Activated CD4-positive, alpha-beta T cell treated with anti-CD3 and anti-CD28 coated beads, Interleukin-2, amount 50 U/mL, for 1 hour (primary cell): Measurements from ENCODE around the gene SHF.

Experiments
- DNase-seq: peaks from one replicate; pipeline ENCODE4 v3.0.0-alpha.2; 2020

Gene SHF

DNA sequence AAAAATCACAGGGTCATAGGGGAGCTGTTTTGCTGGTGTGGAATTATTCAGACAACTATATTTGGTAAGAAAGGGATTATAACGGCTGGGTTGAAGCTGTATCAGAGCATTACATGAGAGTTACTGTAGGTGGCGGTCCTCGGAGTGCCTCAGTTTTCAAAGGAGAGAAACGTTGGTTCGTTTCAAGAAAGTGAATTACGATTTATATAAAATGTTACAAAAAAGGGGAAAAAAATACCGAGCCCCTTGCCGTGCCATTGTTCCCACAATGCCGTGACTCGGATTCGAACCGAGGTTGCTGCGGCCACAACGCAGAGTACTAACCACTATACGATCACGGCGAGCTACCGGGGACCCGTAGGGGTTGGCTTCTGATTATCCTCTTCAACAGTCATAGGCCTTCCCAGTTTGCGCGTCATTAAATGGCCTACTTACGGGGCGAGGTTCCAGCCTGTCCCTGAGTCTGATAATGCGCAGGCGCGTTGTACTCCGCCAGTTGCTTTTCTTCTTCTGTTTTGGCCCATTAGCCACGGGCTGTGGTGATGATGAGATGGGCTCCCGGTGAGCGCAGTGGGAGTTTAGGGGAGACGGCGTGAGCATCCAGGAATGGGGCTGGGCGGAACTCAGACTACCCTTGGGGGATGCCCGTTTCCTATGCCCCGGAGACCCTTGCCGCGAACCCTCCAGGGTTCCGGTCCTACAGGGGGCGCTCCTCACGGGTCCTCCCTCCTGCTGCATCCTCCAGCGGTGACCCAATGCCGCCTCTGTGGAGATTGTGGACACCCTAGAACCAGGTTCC, 10.8 kb upstream of the SHF start:
- peak; percentile 91 for DNase-seq

DNA sequence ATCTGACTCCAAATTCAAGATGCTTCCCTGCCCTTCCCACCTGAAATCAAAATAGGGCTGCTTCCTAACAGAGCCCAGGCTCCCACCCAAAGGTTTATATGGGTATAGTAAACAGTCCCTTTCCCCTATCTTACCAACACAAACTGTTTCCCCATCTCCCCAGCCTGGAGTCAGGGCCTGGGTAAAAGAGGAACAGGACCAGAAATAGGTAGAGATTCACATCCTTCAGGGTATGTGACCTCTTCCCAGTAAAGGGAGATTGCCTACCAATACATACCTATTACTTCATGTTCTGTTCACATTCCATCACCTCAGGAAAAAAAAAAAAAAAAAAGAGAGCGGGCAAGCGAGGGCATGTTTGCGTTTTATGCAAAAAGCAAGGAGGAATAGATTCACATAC, 9.7 kb upstream of the SHF start:
- DNase-seq, result no peak

DNA sequence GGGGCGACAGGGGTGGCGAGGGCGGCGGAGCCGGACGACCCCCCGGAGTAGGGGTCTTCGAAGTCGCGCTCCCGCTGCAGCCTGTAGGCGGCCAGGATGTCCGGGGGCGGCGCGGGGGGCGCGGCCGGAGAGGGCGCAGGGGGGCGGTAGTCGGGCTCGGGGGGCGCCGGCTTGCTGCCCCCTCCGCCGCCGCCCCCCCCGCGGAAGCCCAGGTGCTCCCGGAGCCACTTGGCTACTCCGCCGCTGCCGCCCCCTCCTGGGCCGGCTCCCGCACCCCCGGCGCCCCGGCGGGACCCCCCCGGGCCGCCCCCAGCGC, 230 bp downstream of the SHF start:
- DNase-seq, result no peak

- no peak for DNase-seq
Measured at GRCh38 chr15:45186771-45187577, 792 bp downstream of the SHF start.

DNA sequence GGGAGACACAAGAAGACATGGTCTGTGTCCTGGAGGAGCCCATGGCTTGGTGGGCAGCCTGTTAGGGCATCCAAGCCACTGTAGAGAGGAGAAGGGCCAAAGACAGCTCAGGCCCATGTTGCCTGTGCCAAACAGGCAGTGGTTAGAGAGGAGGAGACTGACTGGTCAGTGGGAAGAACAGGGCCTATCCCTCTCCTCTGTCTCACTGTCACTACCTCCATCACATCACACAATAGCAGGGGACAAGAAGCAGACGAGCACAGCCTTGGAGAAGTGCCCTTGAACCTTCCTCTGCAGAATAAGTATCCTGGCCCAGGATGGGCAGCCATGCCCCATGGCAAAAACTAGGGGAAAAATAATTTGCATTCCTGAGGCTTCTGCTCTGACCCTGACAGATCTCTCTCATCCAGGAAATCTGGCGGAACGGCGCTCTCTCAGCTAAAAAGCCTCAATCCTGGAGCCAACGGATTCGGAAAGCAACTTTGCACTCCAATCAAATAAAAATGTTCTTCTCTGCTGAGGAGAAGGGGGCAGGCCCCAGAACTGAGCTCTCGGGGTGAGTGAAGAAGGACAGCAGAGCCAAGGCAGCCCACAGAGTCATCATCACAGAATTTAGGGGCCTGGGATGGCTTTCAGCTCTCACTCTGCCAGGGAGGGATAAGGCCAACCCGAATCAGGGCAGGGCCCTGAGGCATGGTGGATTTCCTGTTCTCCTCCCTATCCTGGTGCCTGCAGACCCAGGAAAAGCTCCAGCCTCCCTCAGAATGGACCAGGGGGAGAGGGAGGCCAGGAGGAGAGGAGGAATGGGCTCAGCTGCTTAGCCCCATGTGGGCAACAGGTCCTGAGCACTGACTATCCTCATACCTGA, 1.6 kb downstream of the SHF start:
- DNase-seq, result no peak

- no peak for DNase-seq
Measured at GRCh38 chr15:45185069-45185779, 2.5 kb downstream of the SHF start.

DNA sequence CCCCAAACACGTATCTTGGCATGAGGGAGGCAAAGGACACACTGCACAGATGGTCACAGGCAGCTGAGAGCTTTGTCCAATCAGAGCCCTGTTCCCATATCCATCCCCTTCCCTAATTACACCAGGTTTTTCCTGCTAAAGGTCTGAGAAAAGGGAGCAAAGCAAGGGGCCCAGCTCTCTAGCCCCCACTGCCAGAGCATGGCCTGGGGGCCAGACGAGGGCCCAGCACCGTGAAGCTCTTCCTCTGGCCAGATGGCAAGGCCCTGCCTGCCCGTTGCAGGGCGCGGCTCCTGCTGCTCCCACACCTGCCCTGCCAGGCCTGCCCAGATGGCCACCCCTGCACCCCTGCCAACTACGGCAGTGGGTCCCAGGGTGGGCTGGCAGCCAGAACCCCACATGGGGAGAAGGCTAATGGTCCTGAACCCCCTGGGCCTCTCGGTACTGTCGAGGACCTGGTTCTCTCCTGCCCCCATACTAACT, 3.2 kb downstream of the SHF start:
- no peak for DNase-seq

DNA sequence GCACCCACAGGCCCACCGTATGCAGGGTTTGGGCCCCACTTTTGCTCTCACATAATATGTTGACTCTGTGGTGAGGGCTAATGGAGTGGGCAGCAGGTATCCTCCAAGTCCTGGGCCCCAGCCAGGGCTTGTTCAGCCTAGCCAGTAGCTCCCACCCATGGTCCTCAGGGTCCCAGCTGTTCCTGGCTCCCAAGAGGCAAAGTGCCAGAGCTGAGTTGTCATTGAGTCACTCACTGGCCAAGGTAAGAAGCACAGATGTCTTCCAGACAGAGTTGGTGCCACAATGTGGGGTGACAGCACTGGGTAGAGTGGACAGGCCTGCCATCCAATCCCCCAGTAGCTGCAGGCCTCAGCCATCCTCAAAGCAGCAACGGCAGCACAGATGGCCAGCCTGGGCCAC, 4.3 kb downstream of the SHF start:
- no peak for DNase-seq

GRCh38 chr15:45182996-45183395, 4.8 kb downstream of the SHF start:
- DNase-seq, result no peak

- no peak for DNase-seq
Measured at GRCh38 chr15:45181491-45182285, 6.1 kb downstream of the SHF start.

DNA sequence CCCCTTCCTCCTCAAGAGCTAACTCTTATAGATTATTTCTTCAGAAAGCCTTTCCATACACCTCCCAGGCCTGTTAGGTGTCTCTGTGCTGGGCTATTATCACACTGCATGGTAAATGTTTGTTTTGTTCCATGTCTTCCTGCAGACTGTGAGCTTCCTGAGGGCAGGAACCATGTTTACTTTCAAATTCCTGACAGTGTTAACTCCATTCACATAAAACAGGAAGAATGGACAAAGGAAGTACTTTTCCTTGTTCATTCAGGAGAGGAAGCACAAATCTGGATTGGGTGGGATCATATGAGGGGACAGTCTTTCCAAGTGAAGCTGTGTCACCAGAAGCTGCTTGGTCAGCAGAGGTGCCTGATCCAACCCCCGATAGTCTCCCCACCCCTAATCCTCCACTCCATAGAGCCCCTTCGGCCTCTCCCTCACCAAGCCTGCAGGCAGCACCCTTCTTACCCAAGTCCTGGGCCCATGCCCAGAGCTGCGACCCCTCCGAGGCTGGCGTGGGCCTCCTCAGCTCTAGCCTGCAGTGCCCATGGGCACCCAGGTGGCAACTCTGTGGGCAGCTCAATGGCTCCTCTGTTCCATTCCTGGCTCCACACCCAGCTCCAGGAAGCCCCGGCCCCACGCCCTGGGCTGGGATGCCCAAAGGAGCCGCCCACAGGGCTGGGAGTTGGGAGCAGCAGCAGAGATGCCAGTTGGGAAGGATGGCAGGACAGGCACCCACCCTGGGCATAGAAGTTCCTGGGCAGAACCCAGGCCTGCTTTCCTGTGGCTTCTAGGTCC, 6.9 kb downstream of the SHF start:
- DNase-seq, result no peak

DNA sequence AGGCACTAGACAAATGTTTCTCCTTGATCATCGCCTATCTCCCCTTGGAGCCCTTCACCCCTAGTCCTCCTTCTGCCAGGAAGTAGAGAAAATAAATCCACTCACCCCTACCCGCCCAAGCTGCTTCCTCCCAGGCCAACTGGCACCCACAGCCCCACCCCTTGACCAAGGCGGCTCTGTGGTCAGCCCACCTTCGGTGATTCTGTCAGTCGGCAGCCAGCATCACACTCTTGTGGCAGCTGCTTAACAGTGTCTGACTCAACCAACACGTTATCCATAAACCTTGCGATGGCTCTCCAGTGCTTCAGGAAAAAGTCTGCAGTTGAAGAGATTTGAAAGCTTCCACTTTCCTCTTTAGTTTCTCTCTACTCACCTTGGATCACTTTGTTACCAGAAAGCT, 7.6 kb downstream of the SHF start:
- DNase-seq, result no peak

- peak; percentile 42 for DNase-seq
Measured at GRCh38 chr15:45179221-45179985, 8.4 kb downstream of the SHF start.

GRCh38 chr15:45177285-45177684, 10.5 kb downstream of the SHF start:
- DNase-seq, result no peak

DNA sequence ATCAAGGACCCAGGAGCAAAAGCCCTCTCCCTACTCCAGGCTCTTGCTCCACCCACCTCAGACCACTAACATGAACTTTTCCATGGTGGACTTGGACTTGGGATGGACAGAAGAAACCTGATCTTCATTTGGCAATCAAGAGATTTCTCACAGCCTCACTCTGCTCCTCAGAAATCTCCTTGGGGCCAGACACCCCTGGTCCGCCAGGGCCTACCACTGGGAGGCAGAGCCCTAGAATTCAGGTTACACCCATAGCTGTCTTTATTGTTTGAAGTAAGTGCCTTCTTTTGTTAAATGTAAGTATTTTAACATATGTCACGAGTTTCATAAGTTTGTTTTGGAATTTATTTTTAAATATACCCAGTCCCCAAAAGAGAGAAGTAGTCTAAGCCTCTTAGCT, 13.2 kb downstream of the SHF start:
- DNase-seq, result no peak

GRCh38 chr15:45174069-45174468, 13.7 kb downstream of the SHF start:
- DNase-seq, result no peak

GRCh38 chr15:45171912-45172311, 15.9 kb downstream of the SHF start:
- no peak for DNase-seq

DNA sequence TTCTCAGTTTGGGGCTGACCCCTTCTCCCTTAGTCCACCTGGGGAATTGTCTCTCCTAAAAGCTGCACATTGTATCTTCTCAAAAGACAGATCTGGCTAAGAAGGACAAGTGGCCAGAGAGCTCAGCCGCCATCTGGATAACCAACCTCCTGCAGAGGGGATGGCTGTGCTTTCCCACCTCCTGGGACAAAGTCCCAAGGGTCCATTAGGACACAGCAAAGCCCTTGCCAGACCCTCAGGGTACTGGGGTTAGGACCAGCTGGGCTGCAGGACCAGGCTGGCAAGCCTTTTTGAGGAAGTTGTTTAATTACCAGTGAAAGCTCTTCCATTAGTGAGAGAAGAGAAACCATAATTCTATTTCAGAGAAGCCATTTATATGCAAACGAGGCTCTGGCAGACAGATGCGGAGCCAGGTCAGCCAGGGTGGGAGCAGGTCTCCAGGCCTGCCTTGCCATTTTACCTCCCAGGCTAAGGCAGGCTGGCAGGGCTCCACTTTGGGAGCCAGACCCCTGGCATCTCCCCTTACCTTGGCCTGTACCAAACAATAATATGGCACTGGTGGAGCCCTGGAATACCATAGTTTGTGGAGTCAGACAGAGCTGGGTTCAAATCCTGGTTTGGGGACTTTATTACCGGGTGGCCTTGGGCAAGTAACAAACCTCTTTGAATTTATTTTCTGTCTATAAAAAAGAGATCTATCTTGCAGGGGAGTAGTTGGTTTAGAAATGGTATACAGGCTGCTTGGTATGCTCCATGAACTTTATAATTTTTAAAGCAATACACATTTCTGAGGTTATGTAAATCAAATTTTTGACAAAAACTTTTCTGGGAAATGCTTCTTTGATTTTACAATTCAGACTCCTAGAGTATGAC, 17.9 kb downstream of the SHF start:
- DNase-seq, result no peak
